Epithelial cell of proximal tubule (primary cell): ENCODE data around the gene HPS1. TPM values are rescaled to one million over a fixed set of nuclear protein-coding genes. Genes with fewer than 3 reads are reported as not detected.

Experiments
- DNase-seq: peaks from one replicate; pipeline ENCODE4 v3.0.0-alpha.2; 2011; ENCODE audit warnings: low read depth
- H3K4me3 ChIP-seq: 2 replicates; pipeline ENCODE4 v1.5.1; 2011; ENCODE audit warnings: low read depth, mild to moderate bottlenecking, low read length
- total RNA-seq: library from RNA; depleted of rRNA; stranded (reverse); fragments of >200 nt; gene quantifications from 2 replicates; pipeline ENCODE4 v1.2.3, GENCODE V29; 2015
- TF ChIP-seq, protein P1 (sequence below): conservative IDR thresholded peaks from 2 replicates; pipeline ENCODE4 v1.5.1; 2012; ENCODE audit warnings: low read depth, mild to moderate bottlenecking, low read length

Gene HPS1
- total RNA-seq, 1 donor from 2014 or later, result 29.2 TPM

DNA sequence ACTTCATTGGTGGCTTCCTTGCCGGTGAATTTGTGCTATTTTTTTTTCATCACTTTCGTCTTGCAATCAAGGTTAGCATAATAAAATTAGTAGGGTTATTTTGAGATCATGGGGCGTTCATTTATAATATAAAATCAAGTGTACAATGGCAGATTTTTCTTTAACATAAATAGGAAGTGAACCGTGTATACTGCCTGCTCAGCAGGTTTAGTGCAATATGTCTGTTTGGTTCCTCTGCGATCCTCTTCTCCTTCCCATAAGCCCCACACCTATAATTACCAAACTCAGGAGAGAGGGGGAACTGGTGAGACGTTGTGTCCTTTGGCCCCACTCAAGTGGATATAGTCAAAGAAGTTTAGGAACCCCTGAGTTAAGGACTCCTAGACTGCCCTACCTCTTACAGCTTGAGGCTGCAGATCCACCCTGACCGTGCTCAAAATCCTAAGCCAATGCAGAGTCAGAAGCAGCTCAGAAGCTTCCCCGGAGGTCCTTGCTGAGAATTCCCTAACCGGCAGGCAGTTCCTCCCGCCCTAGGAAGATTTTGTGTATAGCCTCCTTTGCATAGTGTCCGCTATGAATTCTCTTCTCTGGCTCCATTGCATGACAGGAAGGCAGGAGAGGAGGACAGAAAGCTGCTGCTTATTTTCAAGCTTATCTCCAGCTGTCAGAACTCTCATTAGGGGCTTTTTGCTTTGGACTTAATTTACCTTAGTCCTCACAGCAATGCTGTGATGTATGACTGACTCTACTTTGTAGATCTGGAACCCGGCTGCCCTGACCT, 73.3 kb downstream of the HPS1 start:
- no peak for DNase-seq
- TF ChIP-seq, protein P1, sequence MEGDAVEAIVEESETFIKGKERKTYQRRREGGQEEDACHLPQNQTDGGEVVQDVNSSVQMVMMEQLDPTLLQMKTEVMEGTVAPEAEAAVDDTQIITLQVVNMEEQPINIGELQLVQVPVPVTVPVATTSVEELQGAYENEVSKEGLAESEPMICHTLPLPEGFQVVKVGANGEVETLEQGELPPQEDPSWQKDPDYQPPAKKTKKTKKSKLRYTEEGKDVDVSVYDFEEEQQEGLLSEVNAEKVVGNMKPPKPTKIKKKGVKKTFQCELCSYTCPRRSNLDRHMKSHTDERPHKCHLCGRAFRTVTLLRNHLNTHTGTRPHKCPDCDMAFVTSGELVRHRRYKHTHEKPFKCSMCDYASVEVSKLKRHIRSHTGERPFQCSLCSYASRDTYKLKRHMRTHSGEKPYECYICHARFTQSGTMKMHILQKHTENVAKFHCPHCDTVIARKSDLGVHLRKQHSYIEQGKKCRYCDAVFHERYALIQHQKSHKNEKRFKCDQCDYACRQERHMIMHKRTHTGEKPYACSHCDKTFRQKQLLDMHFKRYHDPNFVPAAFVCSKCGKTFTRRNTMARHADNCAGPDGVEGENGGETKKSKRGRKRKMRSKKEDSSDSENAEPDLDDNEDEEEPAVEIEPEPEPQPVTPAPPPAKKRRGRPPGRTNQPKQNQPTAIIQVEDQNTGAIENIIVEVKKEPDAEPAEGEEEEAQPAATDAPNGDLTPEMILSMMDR, result no peak
- H3K4me3 ChIP-seq, result no peak overlapping the region

DNA sequence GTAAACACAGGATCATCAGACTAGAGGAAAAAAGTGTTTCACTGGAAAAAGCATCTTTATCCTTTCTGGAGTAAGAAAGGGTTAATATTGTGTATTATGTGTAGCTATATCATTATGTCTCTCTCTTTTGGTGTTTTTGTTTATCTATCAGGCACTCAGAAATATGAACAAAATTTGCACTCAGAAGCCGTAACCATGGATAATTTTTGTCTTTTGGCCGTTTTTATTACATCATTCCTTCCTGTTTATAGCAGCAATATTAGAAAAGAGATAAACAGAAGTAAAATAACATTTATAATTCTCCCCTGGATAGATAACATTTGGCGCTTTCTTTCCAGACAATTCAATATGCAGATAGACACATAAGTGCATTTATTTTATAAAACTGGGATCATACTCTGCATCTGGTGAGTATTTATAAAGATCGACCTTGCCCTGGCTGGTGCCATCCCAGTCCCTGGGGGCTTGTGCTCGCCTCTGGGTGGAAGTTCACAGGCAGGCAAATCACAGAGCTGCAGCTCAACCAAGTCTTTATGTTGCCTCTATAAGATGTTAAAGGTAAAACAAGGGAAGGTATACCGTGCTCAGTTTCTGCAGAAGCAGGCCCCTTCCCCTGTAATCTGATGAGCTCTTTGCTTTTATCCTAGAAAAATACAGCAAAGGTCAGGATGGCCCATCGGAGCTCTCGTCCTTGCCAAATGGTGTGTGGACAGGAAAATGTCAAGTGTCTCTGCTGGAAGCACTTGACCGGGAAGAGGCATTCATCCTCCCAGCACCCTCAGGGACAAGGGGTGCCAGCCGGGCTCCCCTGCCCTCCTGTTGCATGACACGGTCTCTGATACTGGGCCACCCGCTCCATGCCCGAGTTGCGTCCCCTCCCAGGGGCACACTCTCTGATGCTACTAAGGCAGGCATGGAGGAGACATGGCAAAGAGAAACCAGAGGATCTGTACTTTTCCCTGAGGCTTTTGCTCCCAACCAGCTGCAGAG, 75.6 kb downstream of the HPS1 start:
- TF ChIP-seq, protein P1, result no peak
- DNase-seq, result no peak
- no peak overlapping the region for H3K4me3 ChIP-seq

DNA sequence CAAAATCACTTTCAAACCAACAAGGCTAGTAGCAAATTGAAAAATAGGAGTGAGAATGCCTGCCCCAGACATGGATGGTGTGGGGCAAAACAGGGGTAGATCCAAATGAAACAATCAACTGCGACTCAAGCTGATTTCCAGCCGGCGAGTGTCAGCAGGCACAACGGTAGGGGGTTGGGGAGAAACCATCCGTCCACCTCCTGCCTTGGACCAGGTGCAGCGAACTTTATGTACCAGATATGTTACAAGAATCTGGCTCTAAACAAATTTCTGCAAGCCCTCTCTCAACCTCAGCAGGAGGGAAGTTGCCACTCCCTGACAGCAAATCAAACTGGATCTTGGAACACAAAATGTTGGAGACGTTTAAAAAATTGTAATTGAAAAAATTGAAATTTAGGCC, 76.9 kb downstream of the HPS1 start:
- no peak for DNase-seq
- TF ChIP-seq, protein P1, result no peak
- H3K4me3 ChIP-seq, result no peak overlapping the region

DNA sequence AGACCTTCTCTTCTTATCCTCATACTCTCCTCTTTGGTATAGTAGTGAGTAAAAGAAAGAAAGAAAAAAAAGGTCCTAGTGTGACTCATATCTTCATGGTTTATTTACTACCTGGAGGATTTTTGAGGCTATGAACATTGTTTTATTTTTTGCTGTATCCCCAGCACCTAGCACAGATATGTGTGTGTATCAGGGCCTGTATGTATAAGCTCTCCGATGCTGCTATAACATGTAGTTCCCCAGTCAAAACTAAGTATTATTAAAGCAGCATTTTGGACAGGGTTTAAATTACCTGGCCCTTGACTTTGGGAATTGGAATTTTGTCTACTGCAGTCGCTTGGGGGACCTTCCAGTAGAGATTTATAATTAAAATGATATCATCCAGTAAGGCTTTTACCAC, 78.1 kb downstream of the HPS1 start:
- H3K4me3 ChIP-seq, result no peak overlapping the region
- no peak for DNase-seq
- TF ChIP-seq, protein P1, result no peak

GRCh38 chr10:98367604-98368451, 78.9 kb downstream of the HPS1 start:
- TF ChIP-seq, protein P1, result no peak
- no peak for DNase-seq
- no peak overlapping the region for H3K4me3 ChIP-seq

Other genes starting within 250 kb of the HPS1 start
- 5.4 and 6.1 TPM in 2 replicates for gene LOXL4, start 178.7 kb downstream of the HPS1 start, total RNA-seq
- gene PYROXD2, start 31.8 kb downstream of the HPS1 start, total RNA-seq, result 3.7 and 5.8 TPM in 2 replicates